Measurements from ENCODE around the gene C5AR1. TPM values are rescaled to one million over a fixed set of nuclear protein-coding genes. Genes with fewer than 3 reads are reported as not detected.

C5AR1 gene
- total RNA-seq, 1 donor from 2014 or later: 9.3 TPM

- intact Hi-C loops (cut with DNase I): no loop called here
- no peak for DNase-seq (ENCODE audit: low spot score in 2 of 2)
- Histone ChIP-seq H3K27me3 (no peaks in the 10 kb centered on the region), H3K36me3 (peaks cover 30 to 40% of the 10 kb centered on the region in 2 donors), H3K9me3 (no peaks in the 10 kb centered on the region), H3K4me3 (no peak overlapping the region), H3K4me1 (peaks cover 0 to 12% of the 10 kb centered on the region in 2 donors), H3K27ac (no peak overlapping the region)
- TF ChIP-seq, protein P1, sequence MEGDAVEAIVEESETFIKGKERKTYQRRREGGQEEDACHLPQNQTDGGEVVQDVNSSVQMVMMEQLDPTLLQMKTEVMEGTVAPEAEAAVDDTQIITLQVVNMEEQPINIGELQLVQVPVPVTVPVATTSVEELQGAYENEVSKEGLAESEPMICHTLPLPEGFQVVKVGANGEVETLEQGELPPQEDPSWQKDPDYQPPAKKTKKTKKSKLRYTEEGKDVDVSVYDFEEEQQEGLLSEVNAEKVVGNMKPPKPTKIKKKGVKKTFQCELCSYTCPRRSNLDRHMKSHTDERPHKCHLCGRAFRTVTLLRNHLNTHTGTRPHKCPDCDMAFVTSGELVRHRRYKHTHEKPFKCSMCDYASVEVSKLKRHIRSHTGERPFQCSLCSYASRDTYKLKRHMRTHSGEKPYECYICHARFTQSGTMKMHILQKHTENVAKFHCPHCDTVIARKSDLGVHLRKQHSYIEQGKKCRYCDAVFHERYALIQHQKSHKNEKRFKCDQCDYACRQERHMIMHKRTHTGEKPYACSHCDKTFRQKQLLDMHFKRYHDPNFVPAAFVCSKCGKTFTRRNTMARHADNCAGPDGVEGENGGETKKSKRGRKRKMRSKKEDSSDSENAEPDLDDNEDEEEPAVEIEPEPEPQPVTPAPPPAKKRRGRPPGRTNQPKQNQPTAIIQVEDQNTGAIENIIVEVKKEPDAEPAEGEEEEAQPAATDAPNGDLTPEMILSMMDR (IDR thresholded peaks at IDR 0.05): no peak
Observed at GRCh38 chr19:47351548-47351947, 41.9 kb downstream of the C5AR1 start.

DNA sequence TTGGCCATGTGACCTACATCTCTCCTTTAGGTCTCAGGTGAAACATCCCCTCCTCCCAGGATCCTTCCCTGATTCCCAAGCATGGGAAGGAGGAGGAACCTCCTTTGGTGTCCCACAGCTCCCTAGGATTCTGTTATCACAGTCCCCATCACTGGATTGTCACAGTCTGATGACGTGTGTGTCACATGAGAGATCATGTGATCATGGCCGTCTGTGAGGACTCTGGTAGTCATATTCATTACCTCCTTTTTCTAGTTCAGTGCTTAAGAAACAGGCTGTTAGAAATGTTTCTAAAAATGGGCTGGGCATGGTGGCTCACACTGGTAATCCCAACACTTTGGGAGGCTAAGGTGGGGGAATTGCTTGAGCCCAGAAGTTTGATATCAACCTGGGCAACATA, 42.4 kb downstream of the C5AR1 start:
- H3K4me1 ChIP-seq: peaks cover 0 to 12% of the 10 kb centered on the region in 2 donors
- TF ChIP-seq, protein P1 (IDR thresholded peaks at IDR 0.05): no peak
- DNase-seq (ENCODE audit: low spot score in 2 of 2): no peak
- H3K27me3 ChIP-seq: no peaks in the 10 kb centered on the region
- no peak overlapping the region for H3K27ac ChIP-seq
- H3K4me3 ChIP-seq: no peak overlapping the region
- H3K9me3 ChIP-seq: no peaks in the 10 kb centered on the region
- intact Hi-C loops (cut with DNase I): no loop called here
- H3K36me3 ChIP-seq: peaks cover 36 to 45% of the 10 kb centered on the region in 2 donors

- no peak for DNase-seq (ENCODE audit: low spot score in 2 of 2)
- no peak overlapping the region for H3K4me3 ChIP-seq
- H3K4me1 ChIP-seq: peaks cover 0 to 12% of the 10 kb centered on the region in 2 donors
- H3K27me3 ChIP-seq: no peaks in the 10 kb centered on the region
- no peaks in the 10 kb centered on the region for H3K9me3 ChIP-seq
- peaks cover 48 to 57% of the 10 kb centered on the region in 2 donors for H3K36me3 ChIP-seq
- intact Hi-C loops (cut with DNase I): no loop called here
- H3K27ac ChIP-seq: no peak overlapping the region
- TF ChIP-seq, protein P1 (IDR thresholded peaks at IDR 0.05): no peak
Observed at GRCh38 chr19:47353307-47353712, 43.6 kb downstream of the C5AR1 start.

- intact Hi-C loops (cut with DNase I): no loop called here
- no peaks in the 10 kb centered on the region for H3K27me3 ChIP-seq
- H3K27ac ChIP-seq: no peak overlapping the region
- no peak overlapping the region for H3K4me3 ChIP-seq
- H3K4me1 ChIP-seq: no peaks in the 10 kb centered on the region
- H3K9me3 ChIP-seq: no peaks in the 10 kb centered on the region
- H3K36me3 ChIP-seq: peaks cover 75 to 93% of the 10 kb centered on the region in 2 donors
- DNase-seq (ENCODE audit: low spot score in 2 of 2): no peak
- TF ChIP-seq, protein P1 (IDR thresholded peaks at IDR 0.05): no peak
Observed at GRCh38 chr19:47356900-47357299, 47.2 kb downstream of the C5AR1 start.

DNA sequence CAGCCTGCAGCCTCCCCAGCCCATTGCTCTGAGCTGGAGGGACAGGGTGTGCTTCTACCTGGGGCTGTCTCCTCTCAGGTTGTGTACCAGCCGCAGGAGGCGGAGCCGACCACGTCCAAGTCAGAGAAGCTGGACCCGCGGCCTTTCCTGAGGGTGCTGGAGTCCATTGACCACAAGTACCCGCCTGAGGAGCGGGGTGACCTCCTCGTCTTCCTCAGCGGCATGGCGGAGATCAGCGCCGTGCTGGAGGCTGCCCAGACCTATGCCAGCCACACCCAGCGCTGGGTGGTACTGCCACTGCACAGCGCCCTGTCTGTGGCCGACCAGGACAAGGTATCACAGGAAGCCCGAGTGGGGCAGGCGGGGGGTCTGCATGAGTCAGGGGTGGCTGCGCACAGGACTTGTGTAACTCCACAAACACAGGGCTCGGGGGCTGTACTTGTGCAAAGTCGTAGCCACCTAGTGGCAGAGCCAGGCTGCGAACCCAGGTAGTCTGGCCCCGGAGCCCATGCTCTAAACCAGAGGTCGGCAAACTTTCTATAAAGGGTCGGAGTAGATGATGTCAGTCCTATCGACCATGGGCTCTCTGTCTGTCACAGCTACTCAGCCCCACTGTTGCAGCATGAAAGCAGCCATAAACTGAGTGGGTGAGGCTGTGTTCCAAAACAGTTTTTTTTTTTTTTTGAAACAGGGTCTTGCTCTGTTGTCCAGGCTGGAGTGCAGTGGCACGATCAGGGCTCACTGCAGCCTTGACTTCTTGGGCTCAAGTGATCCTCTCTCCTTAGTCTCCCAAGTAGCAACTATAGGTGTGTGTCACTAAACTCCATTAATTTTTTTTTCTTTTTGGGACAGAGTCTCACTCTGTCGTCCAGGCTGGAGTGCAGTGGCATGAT, 48.4 kb downstream of the C5AR1 start:
- H3K9me3 ChIP-seq: no peaks in the 10 kb centered on the region
- no peaks in the 10 kb centered on the region for H3K4me1 ChIP-seq
- H3K36me3 ChIP-seq: peaks cover 83 to 100% of the 10 kb centered on the region in 2 donors
- TF ChIP-seq, protein P1 (IDR thresholded peaks at IDR 0.05): no peak
- no peak overlapping the region for H3K4me3 ChIP-seq
- no peak for DNase-seq (ENCODE audit: low spot score in 2 of 2)
- intact Hi-C loops (cut with DNase I): no loop called here
- H3K27me3 ChIP-seq: no peaks in the 10 kb centered on the region
- H3K27ac ChIP-seq: no peak overlapping the region

Measured in ascending aorta (tissue), 2 donors.